GM19455 (cell line): ENCODE data around the gene C2CD3.
"Not testable (repeated sequence)": the region's sequence is repeated elsewhere in the genome, so short reads cannot be mapped to it uniquely, and the experiment has no call there.

Experiments
- ATAC-seq: cut with Tn5 transposase; IDR thresholded peaks from one replicate; pipeline ENCODE4 v1.9.1; 2021; ENCODE audit not compliant: unreplicated experiment

Gene C2CD3

GRCh38 chr11:74120260-74121035, 50.4 kb downstream of the C2CD3 start:
- not testable (repeated sequence) for ATAC-seq

GRCh38 chr11:74116719-74117118, 54.1 kb downstream of the C2CD3 start:
- ATAC-seq: no peak

GRCh38 chr11:74112877-74113276, 57.9 kb downstream of the C2CD3 start:
- no peak for ATAC-seq

GRCh38 chr11:74106124-74106523, 64.7 kb downstream of the C2CD3 start:
- ATAC-seq: no peak

GRCh38 chr11:74102321-74102720, 68.5 kb downstream of the C2CD3 start:
- no peak for ATAC-seq

- no peak for ATAC-seq
These were observed 70.1 kb downstream of the C2CD3 start for GRCh38 chr11:74100735-74101134.

- ATAC-seq: no peak
These were observed 70.6 kb downstream of the C2CD3 start for GRCh38 chr11:74100231-74100630.

- ATAC-seq: no peak
These were observed 73.0 kb downstream of the C2CD3 start for GRCh38 chr11:74097686-74098237.

- ATAC-seq: no peak
These were observed 76.4 kb downstream of the C2CD3 start for GRCh38 chr11:74094393-74094792.

GRCh38 chr11:74092425-74092824, 78.4 kb downstream of the C2CD3 start:
- ATAC-seq: no peak

- ATAC-seq: no peak
These were observed 79.3 kb downstream of the C2CD3 start for GRCh38 chr11:74091549-74091948.

GRCh38 chr11:74090701-74091100, 80.1 kb downstream of the C2CD3 start:
- no peak for ATAC-seq

GRCh38 chr11:74086242-74086884, 84.4 kb downstream of the C2CD3 start:
- no peak for ATAC-seq

- no peak for ATAC-seq
These were observed 85.3 kb downstream of the C2CD3 start for GRCh38 chr11:74085542-74085892.

- no peak for ATAC-seq
These were observed 85.8 kb downstream of the C2CD3 start for GRCh38 chr11:74084796-74085541.

- ATAC-seq: not testable (repeated sequence)
These were observed 86.9 kb downstream of the C2CD3 start for GRCh38 chr11:74083927-74084326.

- ATAC-seq: no peak
These were observed 89.4 kb downstream of the C2CD3 start for GRCh38 chr11:74081428-74081827.

- no peak for ATAC-seq
These were observed 93.6 kb downstream of the C2CD3 start for GRCh38 chr11:74077193-74077592.

- no peak for ATAC-seq
These were observed 98.1 kb downstream of the C2CD3 start for GRCh38 chr11:74072721-74073120.

GRCh38 chr11:74072286-74072685, 98.5 kb downstream of the C2CD3 start:
- ATAC-seq: no peak

GRCh38 chr11:74070723-74071492, 99.9 kb downstream of the C2CD3 start:
- no peak for ATAC-seq
